GM18873 (cell line): ENCODE measurements around the gene NUP188.

Experiments used
- ATAC-seq: cut with Tn5 transposase; IDR thresholded peaks from one replicate; pipeline ENCODE4 v1.9.1; 2021; ENCODE audit warnings: mild to moderate bottlenecking, moderate library complexity, moderate number of reproducible peaks; ENCODE audit not compliant: unreplicated experiment, low FRiP score

Gene NUP188

GRCh38 chr9:128913995-128914772 lies 33.3 kb upstream of the NUP188 start:
- no peak for ATAC-seq

DNA sequence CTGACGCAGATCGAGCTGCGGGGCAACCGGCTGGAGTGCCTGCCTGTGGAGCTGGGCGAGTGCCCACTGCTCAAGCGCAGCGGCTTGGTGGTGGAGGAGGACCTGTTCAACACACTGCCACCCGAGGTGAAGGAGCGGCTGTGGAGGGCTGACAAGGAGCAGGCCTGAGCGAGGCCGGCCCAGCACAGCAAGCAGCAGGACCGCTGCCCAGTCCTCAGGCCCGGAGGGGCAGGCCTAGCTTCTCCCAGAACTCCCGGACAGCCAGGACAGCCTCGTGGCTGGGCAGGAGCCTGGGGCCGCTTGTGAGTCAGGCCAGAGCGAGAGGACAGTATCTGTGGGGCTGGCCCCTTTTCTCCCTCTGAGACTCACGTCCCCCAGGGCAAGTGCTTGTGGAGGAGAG lies 31.3 kb upstream of the NUP188 start:
- no peak for ATAC-seq

GRCh38 chr9:128916745-128917144 lies 30.8 kb upstream of the NUP188 start:
- no peak for ATAC-seq

DNA sequence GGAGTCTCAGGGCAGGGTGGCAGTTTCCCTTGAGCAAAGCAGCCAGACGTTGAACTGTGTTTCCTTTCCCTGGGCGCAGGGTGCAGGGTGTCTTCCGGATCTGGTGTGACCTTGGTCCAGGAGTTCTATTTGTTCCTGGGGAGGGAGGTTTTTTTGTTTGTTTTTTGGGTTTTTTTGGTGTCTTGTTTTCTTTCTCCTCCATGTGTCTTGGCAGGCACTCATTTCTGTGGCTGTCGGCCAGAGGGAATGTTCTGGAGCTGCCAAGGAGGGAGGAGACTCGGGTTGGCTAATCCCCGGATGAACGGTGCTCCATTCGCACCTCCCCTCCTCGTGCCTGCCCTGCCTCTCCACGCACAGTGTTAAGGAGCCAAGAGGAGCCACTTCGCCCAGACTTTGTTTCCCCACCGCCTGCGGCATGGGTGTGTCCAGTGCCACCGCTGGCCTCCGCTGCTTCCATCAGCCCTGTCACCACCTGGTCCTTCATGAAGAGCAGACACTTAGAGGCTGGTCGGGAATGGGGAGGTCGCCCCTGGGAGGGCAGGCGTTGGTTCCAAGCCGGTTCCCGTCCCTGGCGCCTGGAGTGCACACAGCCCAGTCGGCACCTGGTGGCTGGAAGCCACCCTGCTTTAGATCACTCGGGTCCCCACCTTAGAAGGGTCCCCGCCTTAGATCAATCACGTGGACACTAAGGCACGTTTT lies 30.2 kb upstream of the NUP188 start:
- ATAC-seq, result no peak

DNA sequence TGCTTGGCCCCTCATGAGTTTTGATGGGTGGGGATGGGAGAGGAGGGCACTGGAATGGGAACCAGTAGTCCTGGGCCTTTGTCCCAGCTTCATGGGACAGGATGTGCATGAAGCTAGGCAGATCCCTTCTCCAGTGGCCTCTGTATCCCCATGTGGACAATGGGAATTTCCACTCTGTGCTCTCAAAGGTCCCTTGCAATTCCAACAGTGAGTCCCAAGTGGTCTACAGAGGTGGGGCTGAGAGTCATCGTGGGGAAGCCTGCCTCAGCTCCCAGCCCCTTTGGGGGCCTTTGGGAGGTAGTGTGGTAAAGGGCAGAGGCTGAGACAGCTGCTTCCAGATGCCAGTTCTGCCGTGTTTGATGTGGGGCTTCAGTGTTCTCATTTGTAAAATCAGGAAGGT lies 28.6 kb upstream of the NUP188 start:
- no peak for ATAC-seq

DNA sequence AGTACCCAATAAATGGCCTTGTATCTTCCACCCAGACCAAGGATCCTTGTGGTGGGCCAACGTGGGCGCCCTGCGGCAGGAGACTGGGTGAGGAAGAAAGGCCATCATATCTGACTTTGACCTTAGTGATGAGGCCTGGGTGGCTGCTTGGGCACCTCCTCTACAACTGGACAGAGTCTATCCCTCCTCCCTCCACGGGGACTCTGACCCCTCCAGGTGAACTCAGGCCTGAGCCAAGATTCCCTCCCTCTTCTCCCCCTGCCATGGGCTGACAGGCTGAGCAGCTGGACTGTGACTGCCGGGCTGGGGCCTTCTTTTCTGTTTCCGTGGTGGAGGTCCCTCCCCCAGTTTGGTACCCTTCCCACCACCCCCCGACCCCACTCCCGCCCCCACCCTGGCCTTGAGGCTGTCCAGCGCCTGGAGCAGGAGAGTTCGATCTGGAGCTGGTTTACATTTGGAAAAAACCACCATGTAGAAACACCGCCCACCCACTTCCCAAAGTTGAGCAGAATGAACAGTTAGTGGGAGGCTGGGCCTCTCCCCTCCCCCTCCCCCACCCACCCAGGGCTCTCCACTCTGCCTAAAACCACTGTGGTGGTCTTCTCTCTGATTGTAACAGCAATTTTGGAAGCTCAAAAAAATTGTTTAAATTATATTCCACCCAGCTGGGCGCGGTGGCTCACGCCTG lies 28.0 kb upstream of the NUP188 start:
- no peak for ATAC-seq

DNA sequence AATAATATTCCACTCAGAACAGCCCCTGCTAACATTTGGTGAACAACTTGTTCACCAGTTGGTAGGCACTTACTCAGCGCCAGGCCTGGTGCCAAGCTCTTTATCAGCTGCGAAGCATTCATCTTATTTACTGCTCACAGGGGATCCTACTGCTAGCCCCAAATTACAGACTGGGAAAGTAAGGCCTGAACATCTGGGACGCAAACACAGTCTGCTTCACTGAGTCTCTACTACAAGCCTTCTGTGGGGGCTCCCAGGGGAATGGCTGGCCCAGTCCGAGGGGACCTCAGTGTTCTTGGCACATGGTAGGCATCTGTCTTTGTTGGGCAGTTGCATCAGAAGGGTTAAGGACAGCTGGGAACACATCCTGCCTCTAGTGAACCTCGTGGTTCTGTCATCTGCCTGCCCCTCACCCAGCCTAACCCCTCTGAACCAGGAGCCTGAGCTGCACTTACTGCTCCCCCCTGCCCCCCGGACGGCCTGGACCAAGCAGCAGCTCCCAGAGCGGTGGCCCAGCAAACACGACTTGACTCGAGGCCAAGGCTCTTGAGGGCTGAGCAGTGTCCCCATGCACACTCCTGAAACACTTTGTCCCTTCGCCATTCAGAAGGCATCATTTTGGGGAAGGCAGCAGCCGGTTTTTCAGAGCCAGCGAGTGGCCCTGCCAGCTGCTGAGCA lies 27.0 kb upstream of the NUP188 start, which contains the start of gene PHYHD1:
TSS of gene PHYHD1 (plus strand) at position 602 of the 678 bp plus-strand sequence. CDS start 1,342 bp downstream, outside the sequence.
- ATAC-seq, result no peak

DNA sequence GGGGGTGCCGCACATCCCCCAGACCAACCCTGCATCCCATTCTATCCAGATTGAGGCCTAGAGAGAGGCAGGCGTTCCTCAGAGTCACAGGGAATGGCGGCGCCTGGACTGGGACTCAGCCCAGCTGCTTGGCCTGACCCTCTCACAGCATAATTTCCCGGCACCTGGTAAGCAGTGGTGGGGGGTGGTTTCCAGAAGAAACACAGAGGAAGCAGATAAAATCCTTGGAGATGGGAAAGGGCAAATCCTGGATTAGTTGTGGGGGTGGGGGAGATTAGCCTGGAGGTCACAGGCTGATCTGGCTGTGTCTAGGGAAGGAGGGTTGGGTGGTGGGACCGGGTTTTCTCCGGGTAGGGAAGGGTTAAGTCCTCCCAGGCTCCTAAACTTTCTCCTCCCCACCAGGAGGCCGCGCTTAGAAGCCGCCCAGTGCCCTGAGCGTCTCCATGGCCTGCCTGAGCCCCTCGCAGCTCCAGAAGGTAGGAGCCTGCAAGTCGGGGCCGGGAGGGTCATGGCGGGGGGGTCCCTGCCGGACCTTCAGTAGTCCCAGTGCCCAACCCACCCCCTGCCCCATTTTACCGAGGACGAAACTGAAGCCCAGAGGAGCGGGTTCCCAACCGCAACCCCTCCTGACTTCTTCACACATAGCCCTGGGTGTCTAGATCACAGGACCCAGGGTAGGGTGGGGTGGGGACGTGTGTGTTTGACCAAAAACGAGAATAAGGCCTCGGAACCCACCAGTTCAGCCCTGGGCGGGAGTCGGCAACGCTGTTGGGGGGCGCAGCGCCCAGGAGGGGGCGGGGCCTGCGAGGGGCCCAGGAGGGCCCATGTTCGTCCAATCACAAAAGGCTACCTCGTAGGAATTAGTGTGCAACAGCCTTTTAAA lies 25.4 kb upstream of the NUP188 start:
- no peak for ATAC-seq

DNA sequence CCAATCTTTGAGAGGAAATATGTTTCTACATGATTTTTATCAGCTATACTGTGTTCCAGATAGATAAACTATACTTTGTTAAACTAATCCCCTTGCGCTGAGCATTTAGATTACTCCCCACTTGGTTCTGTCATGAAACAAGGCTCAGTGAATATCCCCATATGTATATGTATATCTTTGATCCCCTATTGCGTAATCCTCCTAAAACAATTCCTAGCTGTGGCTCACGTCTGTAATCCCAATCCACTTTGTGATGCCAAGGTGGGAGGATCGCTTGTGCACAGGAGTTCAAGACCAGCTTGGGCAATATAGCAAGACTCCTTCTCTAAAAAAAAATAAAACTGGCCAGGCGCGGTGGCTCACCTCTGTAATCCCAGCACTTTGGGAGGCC lies 24.0 kb upstream of the NUP188 start:
- ATAC-seq, result no peak

GRCh38 chr9:128927731-128928411 lies 19.6 kb upstream of the NUP188 start:
- no peak for ATAC-seq

- ATAC-seq, result no peak
These were observed 18.9 kb upstream of the NUP188 start for GRCh38 chr9:128928624-128929023.

GRCh38 chr9:128929560-128929959 lies 17.9 kb upstream of the NUP188 start:
- no peak for ATAC-seq

GRCh38 chr9:128933731-128934130 lies 13.8 kb upstream of the NUP188 start:
- ATAC-seq, result no peak

DNA sequence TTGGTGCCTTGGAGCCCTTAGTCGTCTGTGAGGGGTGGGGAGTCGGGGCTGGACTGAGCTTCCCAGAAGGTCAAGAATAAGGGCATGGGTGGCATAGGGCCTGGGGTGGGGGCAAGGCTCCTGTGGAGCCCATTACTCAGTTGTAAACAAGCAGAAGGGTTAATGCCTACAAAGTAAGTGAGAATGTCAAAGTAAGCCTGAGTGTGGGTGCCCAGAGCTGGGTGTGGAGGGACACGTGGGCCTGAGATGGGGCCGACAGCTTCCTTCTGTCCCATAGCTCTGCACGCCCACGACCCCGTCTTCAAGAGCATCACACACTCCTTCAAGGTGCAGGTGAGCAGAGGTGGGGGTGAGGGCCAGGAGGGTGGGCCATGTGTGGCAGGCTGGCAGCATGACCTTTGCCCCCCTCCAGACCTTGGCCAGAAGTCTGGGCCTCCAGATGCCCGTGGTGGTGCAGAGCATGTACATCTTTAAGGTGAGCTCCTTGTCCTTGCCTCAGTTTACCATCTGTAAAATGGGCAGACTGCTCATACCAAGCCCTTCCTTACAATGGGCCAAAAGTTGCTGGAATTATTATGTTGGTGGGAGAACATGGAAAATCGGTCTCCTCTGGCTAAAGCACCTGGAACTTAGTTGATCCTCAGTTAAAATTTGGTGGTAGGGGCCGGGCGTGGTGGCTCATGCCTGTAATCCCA lies 11.2 kb upstream of the NUP188 start:
- no peak for ATAC-seq

DNA sequence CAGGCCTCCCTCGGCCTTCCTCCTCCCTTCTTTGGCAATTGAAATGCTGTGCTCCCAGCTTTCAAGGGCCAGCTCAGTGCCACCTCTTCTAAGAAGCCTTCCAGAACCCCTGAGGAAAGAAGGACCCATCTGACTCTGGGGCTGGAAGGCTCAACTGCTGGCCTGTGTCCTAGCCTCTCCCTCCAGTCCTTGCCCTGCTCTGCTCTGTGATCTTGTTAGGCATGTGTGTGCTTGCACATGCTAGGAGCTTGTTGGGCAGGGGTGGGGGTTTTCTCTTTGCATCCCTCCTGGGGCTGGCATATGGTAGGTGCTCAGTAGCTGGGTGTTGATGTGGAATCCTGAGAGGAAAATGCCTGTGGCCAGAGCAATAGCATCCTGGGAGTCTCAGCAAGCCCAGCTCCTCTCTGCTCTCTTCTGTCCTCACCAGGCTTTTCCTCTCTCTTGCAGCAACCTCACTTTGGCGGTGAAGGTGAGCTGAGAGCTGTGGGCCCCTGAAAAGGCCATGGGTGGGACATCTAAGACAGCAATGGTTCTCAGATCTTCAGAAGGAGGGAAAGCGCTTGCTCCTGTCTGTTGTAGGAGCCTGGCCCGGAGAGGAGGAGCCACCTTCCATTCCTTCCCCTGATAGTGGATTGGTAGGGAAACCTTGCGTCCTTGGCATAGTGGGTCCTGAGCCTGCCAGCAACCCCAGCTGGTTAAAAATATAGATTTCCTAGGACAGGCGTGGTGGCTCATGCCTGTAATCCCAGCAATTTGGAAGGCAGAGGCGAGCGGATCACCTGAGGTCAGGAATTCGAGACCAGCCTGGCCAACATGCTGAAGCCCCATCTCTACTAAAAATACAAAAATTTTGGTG lies 10.0 kb upstream of the NUP188 start:
- ATAC-seq, result no peak

DNA sequence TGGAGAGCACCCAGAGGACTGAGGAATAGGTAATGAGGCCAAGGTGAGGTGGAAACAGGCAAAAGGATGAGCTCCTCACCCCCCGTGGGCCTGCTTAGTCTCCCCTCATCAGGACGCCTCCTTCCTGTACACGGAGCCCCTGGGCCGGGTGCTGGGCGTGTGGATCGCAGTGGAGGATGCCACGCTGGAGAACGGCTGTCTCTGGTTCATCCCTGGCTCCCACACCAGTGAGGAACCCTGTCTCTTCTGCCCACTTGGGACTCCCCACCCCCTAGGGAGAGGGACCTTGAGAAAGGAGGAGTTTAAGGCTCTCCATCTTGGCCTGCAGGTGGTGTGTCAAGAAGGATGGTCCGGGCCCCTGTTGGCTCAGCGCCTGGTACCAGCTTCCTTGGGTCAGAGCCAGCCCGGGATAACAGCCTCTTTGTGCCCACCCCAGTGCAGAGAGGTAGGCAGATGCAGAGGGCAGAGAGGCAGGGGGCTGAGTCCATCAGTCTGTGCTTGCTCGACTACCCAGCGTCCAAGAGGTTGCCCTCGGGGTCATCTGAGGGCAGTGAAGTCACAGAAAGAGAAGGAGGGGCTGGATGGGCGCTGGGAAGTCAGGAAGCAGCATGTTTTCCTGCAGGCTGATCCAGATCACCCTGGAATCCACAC lies 7.1 kb upstream of the NUP188 start:
- ATAC-seq, result no peak
